ENCODE data around the gene RNF14.

GRCh38 chr5:142023836-142024235 lies 54.9 kb downstream of the RNF14 start:
- no peak for TF ChIP-seq CTCF (IDR thresholded peaks at IDR 0.05)
- TF ChIP-seq EZH2 (IDR thresholded peaks at IDR 0.05; ENCODE audit: borderline replicate concordance, insufficient read depth, low read depth, low read length, poor library complexity, severe bottlenecking), result no peak

Data from B cell (primary cell).